ENCODE results near the gene CARD11. TPM values are rescaled to one million over a fixed set of nuclear protein-coding genes. Genes with fewer than 3 reads are reported as not detected.

The CARD11 gene
- total and polyA plus RNA-seq, 2 donors (not counting 1 experiment from before 2014, with no cell fraction given): 129 to 135 TPM

DNA sequence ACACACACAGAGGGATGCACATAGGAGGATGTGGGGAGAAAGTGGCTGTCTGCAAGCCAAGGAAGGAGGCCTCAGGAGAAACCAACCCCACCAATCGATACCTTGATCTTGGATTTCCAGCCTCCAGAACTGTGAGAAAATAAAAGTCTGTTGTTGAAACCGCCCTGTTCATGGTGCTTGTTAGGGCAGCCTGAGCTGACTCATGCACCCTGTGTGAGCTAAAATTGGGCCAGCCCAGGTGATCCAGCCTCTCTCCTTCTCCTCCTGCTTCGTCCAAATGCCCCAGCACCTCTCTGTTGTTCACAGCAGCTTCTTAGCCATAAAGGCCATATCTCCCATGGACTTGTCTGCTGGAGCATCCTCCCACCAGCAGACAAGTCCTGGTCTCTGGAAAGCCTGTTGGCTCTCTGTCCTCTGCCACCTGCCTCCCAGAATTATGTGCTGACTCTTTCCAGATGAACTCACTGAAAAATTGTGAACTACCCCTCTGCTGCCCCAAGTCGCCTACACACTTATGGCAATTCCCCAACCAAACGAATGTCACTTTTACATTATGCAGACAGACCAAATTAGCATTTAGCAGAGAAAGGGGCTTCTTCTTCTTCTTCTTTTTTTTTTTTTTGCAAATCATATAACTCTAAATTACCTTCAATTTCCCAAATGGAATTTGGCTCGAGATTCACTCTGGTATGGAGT lies 30.2 kb upstream of the CARD11 start:
- POLR2A ChIA-PET: interaction anchor here (0.7 kb wide), 1 partner anchor 411 kb away, joined by 4 read pairs; no protein-coding TSS in a partner anchor
- no peaks in the 10 kb centered on the region for H3K36me3 ChIP-seq (replicated peaks in 1 of 2; ENCODE audit: control extremely low read depth in 1 of 2, control insufficient read depth in 1 of 2, extremely low read depth in 1 of 2, insufficient read depth in 2 of 2, low read length in 1 of 2)
- no peak overlapping the region for H3K4me2 ChIP-seq (replicated peaks; ENCODE audit: low read depth, low read length, poor library complexity, severe bottlenecking)
- Mint-ChIP-seq H3K27me3 (peaks cover 3% of the 10 kb centered on the region), H3K4me3 (no peak overlapping the region), H3K27ac (no peak overlapping the region), H3K9me3 (ENCODE audit: insufficient read depth) (peaks cover 7% of the 10 kb centered on the region), H3K4me1 (peaks cover 22% of the 10 kb centered on the region)
- no peak for DNase-seq
- ATAC-seq (ENCODE audit: low read depth): no peak
- no peak overlapping the region for H3K4me3 ChIP-seq (ENCODE audit: control extremely low read depth in 1 of 5, extremely low read depth in 1 of 5, insufficient read depth in 1 of 5, low read depth in 2 of 5, low read length in 4 of 5)
- peaks cover 20 to 23% of the 10 kb centered on the region in 2 donors for H3K4me1 ChIP-seq (ENCODE audit: control insufficient read depth in 2 of 2, insufficient read depth in 2 of 2, low read length in 2 of 2)
- H3K9ac ChIP-seq (ENCODE audit: low read length): no peak overlapping the region
- no peak for TF ChIP-seq EZH2 (IDR thresholded peaks at IDR 0.05; ENCODE audit: borderline replicate concordance, insufficient read depth, low read depth, low read length, poor library complexity, severe bottlenecking)
- TF ChIP-seq, protein P1, sequence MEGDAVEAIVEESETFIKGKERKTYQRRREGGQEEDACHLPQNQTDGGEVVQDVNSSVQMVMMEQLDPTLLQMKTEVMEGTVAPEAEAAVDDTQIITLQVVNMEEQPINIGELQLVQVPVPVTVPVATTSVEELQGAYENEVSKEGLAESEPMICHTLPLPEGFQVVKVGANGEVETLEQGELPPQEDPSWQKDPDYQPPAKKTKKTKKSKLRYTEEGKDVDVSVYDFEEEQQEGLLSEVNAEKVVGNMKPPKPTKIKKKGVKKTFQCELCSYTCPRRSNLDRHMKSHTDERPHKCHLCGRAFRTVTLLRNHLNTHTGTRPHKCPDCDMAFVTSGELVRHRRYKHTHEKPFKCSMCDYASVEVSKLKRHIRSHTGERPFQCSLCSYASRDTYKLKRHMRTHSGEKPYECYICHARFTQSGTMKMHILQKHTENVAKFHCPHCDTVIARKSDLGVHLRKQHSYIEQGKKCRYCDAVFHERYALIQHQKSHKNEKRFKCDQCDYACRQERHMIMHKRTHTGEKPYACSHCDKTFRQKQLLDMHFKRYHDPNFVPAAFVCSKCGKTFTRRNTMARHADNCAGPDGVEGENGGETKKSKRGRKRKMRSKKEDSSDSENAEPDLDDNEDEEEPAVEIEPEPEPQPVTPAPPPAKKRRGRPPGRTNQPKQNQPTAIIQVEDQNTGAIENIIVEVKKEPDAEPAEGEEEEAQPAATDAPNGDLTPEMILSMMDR (IDR thresholded peaks at IDR 0.05): no peak
- no peaks in the 10 kb centered on the region for H3K27me3 ChIP-seq (replicated peaks in 1 of 4; ENCODE audit: control extremely low read depth in 1 of 4, control insufficient read depth in 3 of 4, insufficient read depth in 4 of 4, low read length in 3 of 4)
- WGBS (ENCODE audit: insufficient coverage): 78% methylated on average over 4 of the region's 6 CpGs
- H3K79me2 ChIP-seq (ENCODE audit: control insufficient read depth, insufficient read depth, low read length): no peaks in the 10 kb centered on the region
- intact Hi-C loops (cut with micrococcal nuclease): no loop called here
- no peaks in the 10 kb centered on the region for H4K20me1 ChIP-seq (ENCODE audit: control insufficient read depth, insufficient read depth, low read length, poor library complexity, severe bottlenecking)
- H3K9me3 ChIP-seq (ENCODE audit: control extremely low read depth in 1 of 3, control insufficient read depth in 2 of 3, insufficient read depth in 1 of 3, low read length in 2 of 3): peaks cover 0 to 12% (median 12%) of the 10 kb centered on the region in 3 donors
- no peak overlapping the region for H3K27ac ChIP-seq (ENCODE audit: low read length in 2 of 2)
- no peak overlapping the region for H2AFZ ChIP-seq (ENCODE audit: insufficient read depth, low read depth, low read length, poor library complexity, severe bottlenecking)
- CTCF ChIA-PET: interaction anchor here (1.0 to 1.1 kb wide), 3 partner anchors 7 to 208 kb away, joined by 3 read pairs; no protein-coding TSS in a partner anchor

DNA sequence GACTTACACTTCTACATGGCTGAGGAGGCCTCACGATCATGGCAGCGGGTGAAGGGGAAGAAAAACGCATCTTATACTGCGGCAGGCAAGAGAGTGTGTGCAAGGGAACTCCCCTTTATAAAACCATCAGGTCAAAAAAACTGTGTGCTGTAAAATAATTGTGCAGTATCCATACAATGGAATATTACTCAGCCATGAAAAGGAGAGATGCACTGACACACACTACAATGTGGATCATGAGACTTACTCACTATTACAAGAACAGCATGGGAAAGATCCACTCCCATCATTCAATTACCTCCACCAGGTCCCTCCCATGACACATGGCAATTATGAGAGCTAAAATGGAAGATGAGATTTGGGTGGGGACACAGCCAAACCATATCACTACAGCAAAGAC lies 27.2 kb upstream of the CARD11 start:
- no peaks in the 10 kb centered on the region for H4K20me1 ChIP-seq (ENCODE audit: control insufficient read depth, insufficient read depth, low read length, poor library complexity, severe bottlenecking)
- Mint-ChIP-seq H3K4me3 (no peak overlapping the region), H3K9me3 (ENCODE audit: insufficient read depth) (peaks cover 7% of the 10 kb centered on the region), H3K27ac (no peak overlapping the region), H3K27me3 (peaks cover 3% of the 10 kb centered on the region), H3K4me1 (peaks cover 43% of the 10 kb centered on the region)
- ChIA-PET CTCF (no interaction called here), POLR2A (no interaction called here)
- H3K4me1 ChIP-seq (ENCODE audit: control insufficient read depth in 2 of 2, insufficient read depth in 2 of 2, low read length in 2 of 2): peaks cover 41% of the 10 kb centered on the region in 2 donors
- peaks cover 0 to 12% (median 6%) of the 10 kb centered on the region in 3 donors for H3K9me3 ChIP-seq (ENCODE audit: control extremely low read depth in 1 of 3, control insufficient read depth in 2 of 3, insufficient read depth in 1 of 3, low read length in 2 of 3)
- no peak overlapping the region for H3K9ac ChIP-seq (ENCODE audit: low read length)
- H3K4me2 ChIP-seq (replicated peaks; ENCODE audit: low read depth, low read length, poor library complexity, severe bottlenecking): no peak overlapping the region
- TF ChIP-seq, protein P1 (IDR thresholded peaks at IDR 0.05): no peak
- TF ChIP-seq EZH2 (IDR thresholded peaks at IDR 0.05; ENCODE audit: borderline replicate concordance, insufficient read depth, low read depth, low read length, poor library complexity, severe bottlenecking): no peak
- no peak for ATAC-seq (ENCODE audit: low read depth)
- no CpG with 5 or more reads among the region's 4 CpGs for WGBS (ENCODE audit: insufficient coverage)
- H3K4me3 ChIP-seq (ENCODE audit: control extremely low read depth in 1 of 5, extremely low read depth in 1 of 5, insufficient read depth in 1 of 5, low read depth in 2 of 5, low read length in 4 of 5): no peak overlapping the region
- intact Hi-C loops (cut with micrococcal nuclease): no loop called here
- DNase-seq: no peak
- H2AFZ ChIP-seq (ENCODE audit: insufficient read depth, low read depth, low read length, poor library complexity, severe bottlenecking): no peak overlapping the region
- no peaks in the 10 kb centered on the region for H3K36me3 ChIP-seq (replicated peaks in 1 of 2; ENCODE audit: control extremely low read depth in 1 of 2, control insufficient read depth in 1 of 2, extremely low read depth in 1 of 2, insufficient read depth in 2 of 2, low read length in 1 of 2)
- no peak overlapping the region for H3K27ac ChIP-seq (ENCODE audit: low read length in 2 of 2)
- no peaks in the 10 kb centered on the region for H3K79me2 ChIP-seq (ENCODE audit: control insufficient read depth, insufficient read depth, low read length)
- no peaks in the 10 kb centered on the region for H3K27me3 ChIP-seq (replicated peaks in 1 of 4; ENCODE audit: control extremely low read depth in 1 of 4, control insufficient read depth in 3 of 4, insufficient read depth in 4 of 4, low read length in 3 of 4)
